HepG2 (cell line): ENCODE measurements around the gene ACACB. TPM values are rescaled to one million over a fixed set of nuclear protein-coding genes. Genes with fewer than 3 reads are reported as not detected.

Source experiments
- ATAC-seq: fragments of 200-7000 bp; cut with Tn5 transposase; 3 replicates; pipeline ENCODE4 v1.9.1; 2020; ENCODE audit warnings: mild to moderate bottlenecking, moderate library complexity
- BruUV-seq: library from RNA; stranded (reverse); fragments of 400-500 nt; replicated peaks from 2 replicates; lab custom pipeline; 2021; lab: Mats Ljungman, UMichigan
- CTCF ChIA-PET: fragments of 300-600 bp; formaldehyde crosslinking; extraction: SDS; loops from one replicate; lab custom pipeline; 2021; ENCODE audit warnings: low total read pairs, inconsistent platforms, low intra/inter-chr PET ratio; lab: Yijun Ruan, JAX
- POLR2A ChIA-PET: fragments of 350-600 bp; sonication (Branson Sonifier 250); formaldehyde crosslinking; loops from one replicate; lab custom pipeline; 2020; ENCODE audit warnings: antibody characterized with exemption, inconsistent platforms; lab: Yijun Ruan, JAX
- DNase-seq: peaks from one replicate; pipeline ENCODE4 v3.0.0-alpha.2; 2015; ENCODE audit warnings: low spot score
- FAIRE-seq: peaks from 3 replicates; lab custom pipeline; 2011; peaks lifted over from hg19 to GRCh38; lab: Jason Lieb, UNC
- H2AFZ ChIP-seq: one replicate; pipeline ENCODE4 v1.6.1; 2011; ENCODE audit warnings: low read length, inconsistent platforms
- H3K27ac ChIP-seq: fragments of 300-600 bp; 3 replicates; pipeline ENCODE4 v1.8.0; 2011; ENCODE audit warnings: mixed run types, mild to moderate bottlenecking, mixed read lengths, low read length, inconsistent platforms; ENCODE audit not compliant: insufficient read depth; ENCODE audit errors: extremely low read length
- H3K27me3 ChIP-seq, 2 experiments: fragments of 200-600 bp in 1 of 2; 2 replicates in 1 of 2; 3 replicates in 1 of 2; pipeline versions ENCODE4 v1.6.0 to v1.8.0; 2011; ENCODE audit warnings: low read length in 2 of 2, mild to moderate bottlenecking in 2 of 2, moderate library complexity in 2 of 2, inconsistent platforms in 1 of 2; ENCODE audit not compliant: insufficient read depth in 2 of 2, control insufficient read depth in 1 of 2
- H3K36me3 ChIP-seq, 2 experiments: fragments of 200-600 bp in 1 of 2; replicated peaks in 1 of 2; 2 replicates in 1 of 2; 3 replicates in 1 of 2; pipeline versions ENCODE4 v1.5.1 to v1.8.0; 2011; ENCODE audit warnings: low read length in 2 of 2, inconsistent platforms in 1 of 2; ENCODE audit not compliant: insufficient read depth in 2 of 2, control insufficient read depth in 1 of 2
- H3K4me1 ChIP-seq: 2 replicates; pipeline ENCODE4 v1.5.1; 2012; ENCODE audit warnings: low read length, inconsistent platforms; ENCODE audit not compliant: insufficient read depth
- H3K4me2 ChIP-seq: 2 replicates; pipeline ENCODE4 v1.6.0; 2011; ENCODE audit warnings: low read depth, low read length, inconsistent platforms
- H3K4me3 ChIP-seq, 3 experiments: fragments of 200-600 bp in 1 of 3; sonication (generic), shearing (Covaris generic) in 1 of 3; replicated peaks in 1 of 3; 2 replicates each; pipeline ENCODE4 v1.5.1; 2011 to 2016; ENCODE audit warnings: low read length in 3 of 3, inconsistent platforms in 2 of 3, low read depth in 2 of 3, mild to moderate bottlenecking in 2 of 3, control low read depth in 1 of 3, mixed read lengths in 1 of 3; ENCODE audit not compliant: insufficient read depth in 1 of 3
- H3K79me2 ChIP-seq: one replicate; pipeline ENCODE4 v1.6.1; 2011; ENCODE audit warnings: low read length, inconsistent platforms; ENCODE audit not compliant: insufficient read depth
- H3K9ac ChIP-seq: 2 replicates; pipeline ENCODE4 v1.6.0; 2011; ENCODE audit warnings: mild to moderate bottlenecking, low read depth, low read length, inconsistent platforms; ENCODE audit not compliant: insufficient read depth
- H3K9me3 ChIP-seq: 2 replicates; pipeline ENCODE4 v1.5.1; 2012; ENCODE audit warnings: mild to moderate bottlenecking, low read length
- H4K20me1 ChIP-seq: 2 replicates; pipeline ENCODE4 v1.6.0; 2011; ENCODE audit warnings: inconsistent platforms, mild to moderate bottlenecking, low read length, moderate library complexity; ENCODE audit not compliant: insufficient read depth
- BCLAF1 ChIP-seq: fragments of 450-650 bp; IDR thresholded peaks from 2 replicates; pipeline ENCODE4 v1.6.1; 2017; ENCODE audit warnings: mild to moderate bottlenecking
- E2F5 ChIP-seq: sonication (generic); formaldehyde crosslinking; conservative IDR thresholded peaks from 2 replicates; pipeline ENCODE4 v1.4.0; 2020; ENCODE audit warnings: missing genetic modification reagents
- MTF1 ChIP-seq: sonication (generic); formaldehyde crosslinking; IDR thresholded peaks from 2 replicates; pipeline ENCODE4 v1.5.0; 2020; ENCODE audit warnings: missing genetic modification reagents
- MXD1 ChIP-seq: sonication (generic); formaldehyde crosslinking; IDR thresholded peaks from 2 replicates; pipeline ENCODE4 v1.4.0; 2020; ENCODE audit warnings: mild to moderate bottlenecking, missing genetic modification reagents
- PITX1 ChIP-seq: sonication (generic); formaldehyde crosslinking; IDR thresholded peaks from 2 replicates; pipeline ENCODE4 v1.5.1; 2020; ENCODE audit warnings: mild to moderate bottlenecking, missing genetic modification reagents
- TARDBP ChIP-seq: sonication (generic); formaldehyde crosslinking; IDR thresholded peaks from 2 replicates; pipeline ENCODE4 v1.8.0; 2022; ENCODE audit warnings: mild to moderate bottlenecking, missing genetic modification reagents
- ZBTB8A ChIP-seq: sonication (generic); formaldehyde crosslinking; IDR thresholded peaks from 2 replicates; pipeline ENCODE4 v1.4.0; 2020; ENCODE audit warnings: mild to moderate bottlenecking, low read depth, missing genetic modification reagents, borderline replicate concordance
- ZNF275 ChIP-seq: sonication (generic); formaldehyde crosslinking; IDR thresholded peaks from 2 replicates; pipeline ENCODE4 v1.8.0; 2022; ENCODE audit warnings: missing genetic modification reagents, mild to moderate bottlenecking, inconsistent platforms, borderline replicate concordance
- ZNF775 ChIP-seq: sonication (generic); formaldehyde crosslinking; IDR thresholded peaks from 2 replicates; pipeline ENCODE4 v1.4.0; 2020; ENCODE audit warnings: missing genetic modification reagents, mild to moderate bottlenecking, moderate library complexity, borderline replicate concordance
- WGBS: methylation state at CpG from one replicate; pipeline ENCODE4 v1.1.6; 2017; ENCODE audit warnings: low lambda C conversion rate; 5-methylcytosine and 5-hydroxymethylcytosine counted together
- in situ Hi-C: cut with HindIII; loops from 2 replicates; pipeline ENCODE4 v1.10.0; 2017; ENCODE audit warnings: low pct_unique_long_range_greater_than_20kb; ENCODE audit not compliant: extremely low pct_ligation_motif_present
- intact Hi-C: fragments of 100-400 bp; cut with micrococcal nuclease; formaldehyde crosslinking; loops from one replicate; pipeline ENCODE4 v1.10.0; 2022; ENCODE audit not compliant: unreplicated experiment
- polyA plus RNA-seq, 8 experiments: library from polyadenylated mRNA; depleted of rRNA in 3 of 8; stranded (reverse) in 7 of 8; unstranded in 1 of 8; fragments of >200 nt; fragmentation: Illumina TruSeq in 4 of 8; extraction: Trizol in 4 of 8; gene quantifications; 2 replicates each; pipeline versions ENCODE4 v1.2.1 to v1.2.3, GENCODE V29; 2011 to 2016; ENCODE audit warnings: low read depth in 4 of 8, missing spikeins in 1 of 8, mixed read lengths in 1 of 8; ENCODE audit not compliant: insufficient read depth in 1 of 8
- total RNA-seq, 5 experiments: library from RNA; depleted of rRNA; stranded (reverse); fragments of >200 nt; fragmentation: Illumina TruSeq; extraction: Trizol; gene quantifications; 2 replicates each; pipeline ENCODE4 v1.2.3, GENCODE V29; 2016; ENCODE audit warnings: low read depth in 1 of 5

ACACB gene
- total and polyA plus RNA-seq, 2 of the 13 experiments (the other 11 are each of a cell fraction or from before 2014, with no cell fraction given), result 6.2 to 8.6 TPM

DNA sequence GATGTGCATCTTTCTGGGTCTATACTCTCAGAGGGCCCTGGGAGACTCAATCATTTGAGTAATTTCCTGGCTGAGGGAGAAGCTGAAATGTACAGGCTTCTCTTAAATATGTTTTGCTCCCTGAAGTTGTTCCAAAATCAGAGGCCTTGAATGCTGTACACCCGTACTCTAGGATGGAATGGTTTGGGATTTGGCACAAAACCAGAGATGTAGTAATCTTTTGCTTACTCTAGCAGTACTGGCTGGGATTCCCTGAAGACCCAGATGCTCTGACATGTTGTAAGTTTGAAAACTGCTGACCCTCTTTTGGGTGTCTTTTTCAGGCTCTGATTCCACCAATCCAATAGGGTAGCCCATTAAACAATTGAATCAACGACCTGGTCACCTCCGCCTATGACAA, 10.4 kb downstream of the ACACB start:
- ChIA-PET CTCF (no interaction called here), POLR2A (no interaction called here)
- in situ Hi-C loops (no loop called here), intact Hi-C loops (no loop called here)
- no peaks in the 10 kb centered on the region for H4K20me1 ChIP-seq
- H3K4me1 ChIP-seq, result no peaks in the 10 kb centered on the region
- no peak for ATAC-seq
- no peaks in the 10 kb centered on the region for H3K27me3 ChIP-seq
- H3K36me3 ChIP-seq, result 0 out of 5 replicates have a peak, but pooled peaks cover 0 to 1% of the 10 kb centered on the region in 2 experiments
- H3K9me3 ChIP-seq, result no peaks in the 10 kb centered on the region
- no peak overlapping the region for H3K27ac ChIP-seq
- no peaks in the 10 kb centered on the region for H3K79me2 ChIP-seq
- WGBS, result 100% methylated on average over 3 of the region's 3 CpGs
- no TSS peak for BruUV-seq
- TF ChIP-seq TARDBP (CRISPR knock-in tag) (no peak), MXD1 (CRISPR knock-in tag) (no peak), PITX1 (no peak), ZBTB8A (CRISPR knock-in tag) (no peak)
- no peak overlapping the region for H3K9ac ChIP-seq
- no peak overlapping the region for H3K4me2 ChIP-seq
- no peak overlapping the region for H2AFZ ChIP-seq
- H3K4me3 ChIP-seq, result no peak overlapping the region
- no peak for FAIRE-seq
- no peak for DNase-seq

DNA sequence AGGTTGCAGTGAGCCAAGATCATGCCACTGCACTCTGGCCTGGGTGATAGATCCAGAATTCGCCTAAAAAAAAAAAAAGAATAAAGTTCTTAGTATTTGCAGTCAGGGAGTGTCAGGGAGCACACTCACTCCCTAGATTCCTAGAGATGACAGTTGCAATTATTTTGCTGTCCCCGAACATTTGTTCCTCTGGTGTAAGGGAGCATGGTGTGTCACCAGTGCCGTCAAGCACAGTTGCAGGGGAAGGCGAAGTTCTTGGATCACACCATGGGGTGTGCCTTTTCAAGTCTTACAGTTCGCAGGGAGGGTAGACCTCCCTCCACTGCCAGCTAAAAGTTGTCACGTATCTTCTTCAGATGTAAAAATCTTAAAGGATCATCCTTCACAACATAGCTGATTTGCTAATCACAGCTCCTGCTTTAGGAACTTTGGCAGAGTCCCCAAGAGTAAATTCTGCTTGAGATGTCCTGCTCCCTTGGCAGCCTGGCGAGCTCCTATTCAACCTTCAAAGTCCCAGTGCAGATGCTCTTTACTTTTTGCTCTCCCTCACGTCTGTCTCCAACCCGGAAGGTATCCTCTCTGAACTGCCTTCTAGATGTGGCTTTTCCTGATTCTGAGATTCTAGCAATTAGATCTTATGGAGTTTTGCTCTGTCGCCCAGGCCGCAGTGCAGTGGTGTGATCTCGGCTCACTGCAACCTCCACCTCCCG, 11.3 kb downstream of the ACACB start:
- Histone ChIP-seq H3K9me3 (no peaks in the 10 kb centered on the region), H4K20me1 (no peaks in the 10 kb centered on the region), H3K27ac (no peak overlapping the region), H3K27me3 (no peaks in the 10 kb centered on the region), H3K79me2 (no peaks in the 10 kb centered on the region), H3K36me3 (0 out of 5 replicates have a peak, but pooled peaks cover 0 to 1% of the 10 kb centered on the region in 2 experiments), H2AFZ (no peak overlapping the region), H3K9ac (no peak overlapping the region), H3K4me3 (no peak overlapping the region), H3K4me2 (no peak overlapping the region), H3K4me1 (no peaks in the 10 kb centered on the region)
- no peak for DNase-seq
- intact Hi-C loops (no loop called here), in situ Hi-C loops (no loop called here)
- FAIRE-seq, result no peak
- CTCF ChIA-PET, result no interaction called here
- POLR2A ChIA-PET, result interaction anchor here (1.6 kb wide), 1 partner anchor 27 kb away, joined by 4 read pairs; no protein-coding TSS in a partner anchor
- ATAC-seq, result no peak
- 97% methylated on average over 13 of the region's 13 CpGs for WGBS
- BruUV-seq, result no TSS peak
- TF ChIP-seq E2F5 (CRISPR knock-in tag) (no peak), BCLAF1 (no peak), ZNF775 (no peak), MTF1 (CRISPR knock-in tag) (no peak), ZNF275 (no peak)
